Measurements from ENCODE around the gene SGCA.

DNA sequence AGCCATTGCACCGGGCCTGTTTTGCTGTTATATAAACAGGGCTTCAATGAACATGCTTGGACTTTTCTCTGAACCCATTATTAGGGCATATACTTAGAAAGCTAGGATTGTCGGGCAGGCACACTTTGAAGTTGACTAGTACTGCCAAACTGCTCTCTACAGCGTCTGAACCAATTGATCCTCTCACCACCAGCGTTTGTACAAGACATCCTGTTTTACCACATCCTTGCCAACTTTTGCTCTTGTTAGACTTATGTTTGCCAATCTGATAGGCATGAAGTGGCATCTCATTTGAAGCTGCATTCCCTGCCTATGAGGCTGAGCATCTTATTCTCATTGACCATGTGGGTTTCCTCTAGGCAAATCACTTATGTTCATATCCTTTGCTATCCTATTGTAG is 7.9 kb upstream of the SGCA start:
- TF ChIP-seq POLR2AphosphoS5 (IDR thresholded peaks at IDR 0.05; ENCODE audit: low read depth, low read length): no peak
- TF ChIP-seq POLR2A (IDR thresholded peaks at IDR 0.05; ENCODE audit: low read depth, low read length): no peak
- TF ChIP-seq TAF1 (IDR thresholded peaks at IDR 0.05; ENCODE audit: borderline replicate concordance, low read depth, low read length): no peak
